Activated CD4-positive, alpha-beta memory T cell treated with anti-CD3 and anti-CD28 coated beads, Interleukin-2, amount 10 ng/mL, durations not matched to agents 7 days and 5 days (primary cell): ENCODE data around the gene GMDS. TPM values are rescaled to one million over a fixed set of nuclear protein-coding genes. Genes with fewer than 3 reads are reported as not detected.

Experiments
- CTCF ChIA-PET: fragments of 350-600 bp; sonication (Branson Sonifier 250); formaldehyde crosslinking; loops from one replicate; lab custom pipeline; 2021; ENCODE audit warnings: antibody characterized with exemption, inconsistent platforms; lab: Charles Lee
- POLR2A ChIA-PET: fragments of 350-600 bp; sonication (Branson Sonifier 250); formaldehyde crosslinking; loops from one replicate; lab custom pipeline; 2021; ENCODE audit warnings: antibody characterized with exemption; lab: Charles Lee
- DNase-seq: peaks from one replicate; pipeline ENCODE4 v3.0.0-alpha.2; 2020
- H3K27ac Mint-ChIP-seq: one replicate; pipeline ENCODE4 v1.8.0; 2021; ENCODE audit warnings: mild to moderate bottlenecking, mixed read lengths
- H3K27me3 Mint-ChIP-seq: one replicate; pipeline ENCODE4 v1.8.0; 2021; ENCODE audit warnings: mixed read lengths
- H3K36me3 Mint-ChIP-seq: one replicate; pipeline ENCODE4 v1.8.0; 2021; ENCODE audit warnings: low read depth, mixed read lengths
- H3K4me1 Mint-ChIP-seq: one replicate; pipeline ENCODE4 v1.8.0; 2021; ENCODE audit warnings: mixed read lengths
- H3K4me3 Mint-ChIP-seq: one replicate; pipeline ENCODE4 v1.8.0; 2021; ENCODE audit warnings: mild to moderate bottlenecking, mixed read lengths
- H3K9me3 Mint-ChIP-seq: one replicate; pipeline ENCODE4 v1.8.0; 2021; ENCODE audit warnings: mixed read lengths
- total RNA-seq, 2 experiments: library from RNA; stranded (reverse); gene quantifications; one replicate each; pipeline ENCODE4 v1.2.3, GENCODE V29; 2021

The GMDS gene
- total RNA-seq, 2 experiments from 2014 or later, result 23.7 to 24.7 TPM

- Mint-ChIP-seq H3K27me3 (no peaks in the 10 kb centered on the region), H3K36me3 (no peaks in the 10 kb centered on the region), H3K4me3 (no peak overlapping the region), H3K9me3 (no peaks in the 10 kb centered on the region), H3K27ac (no peak overlapping the region), H3K4me1 (no peaks in the 10 kb centered on the region)
- ChIA-PET POLR2A (no interaction called here), CTCF (interaction anchor here (1.7 kb wide), 1 partner anchor 533 kb away, joined by 4 read pairs; no protein-coding TSS in a partner anchor)
- DNase-seq, result no peak
These were observed 424.7 kb downstream of the GMDS start for GRCh38 chr6:1820714-1821113.

- Mint-ChIP-seq H3K9me3 (no peaks in the 10 kb centered on the region), H3K27me3 (no peaks in the 10 kb centered on the region), H3K36me3 (no peaks in the 10 kb centered on the region), H3K4me1 (no peaks in the 10 kb centered on the region), H3K4me3 (no peak overlapping the region), H3K27ac (no peak overlapping the region)
- DNase-seq, result no peak
- POLR2A ChIA-PET, result no interaction called here
- CTCF ChIA-PET, result no interaction called here
These were observed 425.2 kb downstream of the GMDS start for GRCh38 chr6:1820165-1820564.

GRCh38 chr6:1819007-1819406, 426.4 kb downstream of the GMDS start:
- no peak overlapping the region for H3K27ac Mint-ChIP-seq
- POLR2A ChIA-PET, result no interaction called here
- H3K36me3 Mint-ChIP-seq, result no peaks in the 10 kb centered on the region
- no peak overlapping the region for H3K4me3 Mint-ChIP-seq
- CTCF ChIA-PET, result no interaction called here
- H3K27me3 Mint-ChIP-seq, result no peaks in the 10 kb centered on the region
- no peaks in the 10 kb centered on the region for H3K4me1 Mint-ChIP-seq
- DNase-seq, result no peak
- H3K9me3 Mint-ChIP-seq, result no peaks in the 10 kb centered on the region

- Mint-ChIP-seq H3K4me3 (no peak overlapping the region), H3K27ac (no peak overlapping the region), H3K36me3 (no peaks in the 10 kb centered on the region), H3K27me3 (no peaks in the 10 kb centered on the region), H3K4me1 (no peaks in the 10 kb centered on the region), H3K9me3 (no peaks in the 10 kb centered on the region)
- ChIA-PET CTCF (no interaction called here), POLR2A (no interaction called here)
- no peak for DNase-seq
These were observed 428.2 kb downstream of the GMDS start for GRCh38 chr6:1817033-1817761.

GRCh38 chr6:1815827-1816452, 429.5 kb downstream of the GMDS start:
- H3K4me3 Mint-ChIP-seq, result no peak overlapping the region
- no peaks in the 10 kb centered on the region for H3K9me3 Mint-ChIP-seq
- no peaks in the 10 kb centered on the region for H3K27me3 Mint-ChIP-seq
- H3K4me1 Mint-ChIP-seq, result no peaks in the 10 kb centered on the region
- H3K36me3 Mint-ChIP-seq, result no peaks in the 10 kb centered on the region
- ChIA-PET POLR2A (no interaction called here), CTCF (interaction anchor here (0.5 kb wide), 1 partner anchor 60 kb away, joined by 3 read pairs; no protein-coding TSS in a partner anchor)
- DNase-seq, result no peak
- no peak overlapping the region for H3K27ac Mint-ChIP-seq

GRCh38 chr6:1814279-1814678, 431.1 kb downstream of the GMDS start:
- no peak overlapping the region for H3K27ac Mint-ChIP-seq
- no peaks in the 10 kb centered on the region for H3K9me3 Mint-ChIP-seq
- H3K4me1 Mint-ChIP-seq, result no peaks in the 10 kb centered on the region
- H3K27me3 Mint-ChIP-seq, result no peaks in the 10 kb centered on the region
- ChIA-PET CTCF (no interaction called here), POLR2A (no interaction called here)
- no peak for DNase-seq
- no peaks in the 10 kb centered on the region for H3K36me3 Mint-ChIP-seq
- H3K4me3 Mint-ChIP-seq, result no peak overlapping the region

GRCh38 chr6:1812487-1812886, 432.9 kb downstream of the GMDS start:
- Mint-ChIP-seq H3K36me3 (no peaks in the 10 kb centered on the region), H3K27ac (no peak overlapping the region), H3K4me1 (no peaks in the 10 kb centered on the region), H3K4me3 (no peak overlapping the region), H3K9me3 (no peaks in the 10 kb centered on the region), H3K27me3 (no peaks in the 10 kb centered on the region)
- ChIA-PET CTCF (no interaction called here), POLR2A (no interaction called here)
- DNase-seq, result no peak

GRCh38 chr6:1812034-1812433, 433.4 kb downstream of the GMDS start:
- Mint-ChIP-seq H3K36me3 (no peaks in the 10 kb centered on the region), H3K27ac (no peak overlapping the region), H3K4me3 (no peak overlapping the region), H3K27me3 (no peaks in the 10 kb centered on the region), H3K4me1 (no peaks in the 10 kb centered on the region), H3K9me3 (no peaks in the 10 kb centered on the region)
- DNase-seq, result no peak
- POLR2A ChIA-PET, result no interaction called here
- CTCF ChIA-PET, result no interaction called here

- Mint-ChIP-seq H3K27me3 (no peaks in the 10 kb centered on the region), H3K4me3 (no peak overlapping the region), H3K9me3 (no peaks in the 10 kb centered on the region), H3K36me3 (no peaks in the 10 kb centered on the region), H3K4me1 (no peaks in the 10 kb centered on the region), H3K27ac (no peak overlapping the region)
- POLR2A ChIA-PET, result no interaction called here
- DNase-seq, result no peak
- CTCF ChIA-PET, result no interaction called here
These were observed 434.5 kb downstream of the GMDS start for GRCh38 chr6:1810880-1811279.

GRCh38 chr6:1809291-1809988, 436.0 kb downstream of the GMDS start:
- no peak for DNase-seq
- ChIA-PET CTCF (no interaction called here), POLR2A (no interaction called here)
- Mint-ChIP-seq H3K9me3 (no peaks in the 10 kb centered on the region), H3K36me3 (no peaks in the 10 kb centered on the region), H3K27ac (no peak overlapping the region), H3K4me1 (no peaks in the 10 kb centered on the region), H3K4me3 (no peak overlapping the region), H3K27me3 (no peaks in the 10 kb centered on the region)

GRCh38 chr6:1806935-1807334, 438.5 kb downstream of the GMDS start:
- H3K4me3 Mint-ChIP-seq, result no peak overlapping the region
- H3K36me3 Mint-ChIP-seq, result no peaks in the 10 kb centered on the region
- no peaks in the 10 kb centered on the region for H3K4me1 Mint-ChIP-seq
- no peaks in the 10 kb centered on the region for H3K9me3 Mint-ChIP-seq
- ChIA-PET POLR2A (no interaction called here), CTCF (no interaction called here)
- no peak for DNase-seq
- H3K27me3 Mint-ChIP-seq, result no peaks in the 10 kb centered on the region
- H3K27ac Mint-ChIP-seq, result no peak overlapping the region

- POLR2A ChIA-PET, result no interaction called here
- DNase-seq, result no peak
- no peaks in the 10 kb centered on the region for H3K9me3 Mint-ChIP-seq
- H3K27ac Mint-ChIP-seq, result no peak overlapping the region
- CTCF ChIA-PET, result no interaction called here
- H3K4me1 Mint-ChIP-seq, result peaks cover 2% of the 10 kb centered on the region
- H3K4me3 Mint-ChIP-seq, result no peak overlapping the region
- no peaks in the 10 kb centered on the region for H3K36me3 Mint-ChIP-seq
- no peaks in the 10 kb centered on the region for H3K27me3 Mint-ChIP-seq
These were observed 442.7 kb downstream of the GMDS start for GRCh38 chr6:1802491-1803395.

GRCh38 chr6:1801401-1801800, 444.0 kb downstream of the GMDS start:
- ChIA-PET CTCF (interaction anchor here (0.6 kb wide), 1 partner anchor 249 kb away, joined by 3 read pairs; no protein-coding TSS in a partner anchor), POLR2A (no interaction called here)
- no peak for DNase-seq
- H3K36me3 Mint-ChIP-seq, result no peaks in the 10 kb centered on the region
- no peak overlapping the region for H3K4me3 Mint-ChIP-seq
- no peaks in the 10 kb centered on the region for H3K27me3 Mint-ChIP-seq
- no peaks in the 10 kb centered on the region for H3K9me3 Mint-ChIP-seq
- peaks cover 6% of the 10 kb centered on the region for H3K4me1 Mint-ChIP-seq
- H3K27ac Mint-ChIP-seq, result no peak overlapping the region
